Kidney (tissue), 14 donors: ENCODE measurements around the gene XPR1. TPM values are rescaled to one million over a fixed set of nuclear protein-coding genes. Genes with fewer than 3 reads are reported as not detected.
"Not testable (repeated sequence)": the region's sequence is repeated elsewhere in the genome, so short reads cannot be mapped to it uniquely, and the experiment has no call there.

Source experiments
- DNase-seq, 5 donors: peaks; one replicate each; pipeline ENCODE4 v3.0.0-alpha.2; 2013 to 2020
- FAIRE-seq: peaks from 2 replicates; lab custom pipeline; 2012; peaks lifted over from hg19 to GRCh38; lab: Jason Lieb, UNC
- H3K27ac ChIP-seq, 2 donors: one replicate each; pipeline ENCODE4 v1.7.0; 2013; ENCODE audit warnings: low read depth in 2 of 2, low read length in 2 of 2, inconsistent platforms in 1 of 2
- H3K27me3 ChIP-seq: one replicate; pipeline ENCODE4 v1.7.1; 2013; ENCODE audit warnings: low read length, inconsistent platforms; ENCODE audit not compliant: control insufficient read depth, insufficient read depth
- H3K36me3 ChIP-seq, 3 donors: one replicate each; pipeline versions ENCODE4 v1.7.0 to v1.7.1; 2013; ENCODE audit warnings: low read length in 3 of 3, control low read depth in 1 of 3, inconsistent platforms in 1 of 3; ENCODE audit not compliant: insufficient read depth in 3 of 3, control insufficient read depth in 2 of 3
- H3K4me1 ChIP-seq, 3 donors: one replicate each; pipeline versions ENCODE4 v1.7.0 to v1.7.1; 2013; ENCODE audit warnings: low read length in 3 of 3, inconsistent platforms in 1 of 3, low read depth in 1 of 3; ENCODE audit not compliant: control insufficient read depth in 2 of 3, insufficient read depth in 2 of 3
- H3K4me3 ChIP-seq, 3 donors: one replicate each; pipeline versions ENCODE4 v1.7.0 to v1.8.1; 2013; ENCODE audit warnings: low read length in 3 of 3, control low read depth in 1 of 3, inconsistent platforms in 1 of 3
- H3K9ac ChIP-seq, 3 donors: one replicate each; pipeline versions ENCODE4 v1.7.0 to v1.7.1; 2013; ENCODE audit warnings: low read length in 3 of 3, control low read depth in 1 of 3, inconsistent platforms in 1 of 3
- H3K9me3 ChIP-seq, 3 donors: one replicate each; pipeline versions ENCODE4 v1.7.0 to v1.7.1; 2013; ENCODE audit warnings: low read length in 3 of 3, control low read depth in 1 of 3, inconsistent platforms in 1 of 3; ENCODE audit not compliant: control insufficient read depth in 2 of 3, insufficient read depth in 1 of 3
- intact Hi-C: fragments of 100-400 bp; cut with DNase I; formaldehyde crosslinking; loops from one replicate; pipeline ENCODE4 v1.11.1; 2022
- polyA plus RNA-seq: library from polyadenylated mRNA; stranded (reverse); fragments of 350-450 nt; fragmentation: Illumina TruSeq; extraction: RNeasy Lipid Tissue Mini Kit (QIAGEN cat#74804); gene quantifications from one replicate; pipeline ENCODE4 v1.2.3, GENCODE V29; 2014; ENCODE audit warnings: low read depth, low replicate concordance; ENCODE audit not compliant: insufficient read depth
- total RNA-seq: library from RNA; stranded (reverse); fragmentation: NEBNext Ultra II Directional; extraction: Animal tissue kit (Norgen Biotek cat#: 25700); gene quantifications from one replicate; pipeline ENCODE4 v1.2.1, GENCODE V29; 2021
- TF ChIP-seq, protein P1 (sequence below): IDR thresholded peaks from 3 replicates; pipeline ENCODE4 v1.5.1; 2012; ENCODE audit warnings: mild to moderate bottlenecking, moderate library complexity, borderline replicate concordance; ENCODE audit not compliant: insufficient read depth; ENCODE audit errors: extremely low read depth
- donor health status: control.
- donor health status: control.
- donor health status: control.
- donor health status: control.
- donor health status: control.
- donor health status: DM: yes; HTN: yes; CAD: no.
- donor health status: Normal renal cell carcinoma (clear cell type).

Gene XPR1
- total and polyA plus RNA-seq, 2 donors from 2014 or later, result 10.9 to 33.5 TPM

DNA sequence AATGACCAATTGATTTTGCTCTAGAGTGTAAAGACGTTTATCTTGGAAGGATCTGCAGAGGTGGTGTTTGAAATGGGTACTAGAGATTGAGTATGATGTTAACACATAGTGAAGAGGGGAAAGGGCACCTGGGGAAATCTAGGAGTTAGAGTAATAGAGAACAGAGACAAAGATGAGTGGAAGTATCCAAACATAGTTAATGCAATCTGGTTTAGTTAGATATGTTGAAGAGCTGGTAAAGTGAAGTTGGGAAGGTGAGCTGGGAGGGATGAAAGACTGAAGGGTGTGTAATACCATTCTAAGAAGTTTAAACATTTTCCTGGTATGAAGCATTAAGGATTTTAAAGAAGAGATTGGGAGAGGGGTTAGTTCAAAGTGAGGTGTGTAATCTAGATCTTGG lies 11.0 kb downstream of the XPR1 start:
- FAIRE-seq (no peak), DNase-seq (no peak)
- intact Hi-C loops, result no loop called here
- Histone ChIP-seq H3K9ac (no peak overlapping the region), H3K4me3 (no peak overlapping the region), H3K4me1 (peaks cover 0 to 12% (median 4%) of the 10 kb centered on the region in 3 donors), H3K27ac (no peak overlapping the region), H3K36me3 (no peaks in the 10 kb centered on the region), H3K9me3 (no peaks in the 10 kb centered on the region), H3K27me3 (no peaks in the 10 kb centered on the region)
- TF ChIP-seq, protein P1, sequence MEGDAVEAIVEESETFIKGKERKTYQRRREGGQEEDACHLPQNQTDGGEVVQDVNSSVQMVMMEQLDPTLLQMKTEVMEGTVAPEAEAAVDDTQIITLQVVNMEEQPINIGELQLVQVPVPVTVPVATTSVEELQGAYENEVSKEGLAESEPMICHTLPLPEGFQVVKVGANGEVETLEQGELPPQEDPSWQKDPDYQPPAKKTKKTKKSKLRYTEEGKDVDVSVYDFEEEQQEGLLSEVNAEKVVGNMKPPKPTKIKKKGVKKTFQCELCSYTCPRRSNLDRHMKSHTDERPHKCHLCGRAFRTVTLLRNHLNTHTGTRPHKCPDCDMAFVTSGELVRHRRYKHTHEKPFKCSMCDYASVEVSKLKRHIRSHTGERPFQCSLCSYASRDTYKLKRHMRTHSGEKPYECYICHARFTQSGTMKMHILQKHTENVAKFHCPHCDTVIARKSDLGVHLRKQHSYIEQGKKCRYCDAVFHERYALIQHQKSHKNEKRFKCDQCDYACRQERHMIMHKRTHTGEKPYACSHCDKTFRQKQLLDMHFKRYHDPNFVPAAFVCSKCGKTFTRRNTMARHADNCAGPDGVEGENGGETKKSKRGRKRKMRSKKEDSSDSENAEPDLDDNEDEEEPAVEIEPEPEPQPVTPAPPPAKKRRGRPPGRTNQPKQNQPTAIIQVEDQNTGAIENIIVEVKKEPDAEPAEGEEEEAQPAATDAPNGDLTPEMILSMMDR, result no peak

DNA sequence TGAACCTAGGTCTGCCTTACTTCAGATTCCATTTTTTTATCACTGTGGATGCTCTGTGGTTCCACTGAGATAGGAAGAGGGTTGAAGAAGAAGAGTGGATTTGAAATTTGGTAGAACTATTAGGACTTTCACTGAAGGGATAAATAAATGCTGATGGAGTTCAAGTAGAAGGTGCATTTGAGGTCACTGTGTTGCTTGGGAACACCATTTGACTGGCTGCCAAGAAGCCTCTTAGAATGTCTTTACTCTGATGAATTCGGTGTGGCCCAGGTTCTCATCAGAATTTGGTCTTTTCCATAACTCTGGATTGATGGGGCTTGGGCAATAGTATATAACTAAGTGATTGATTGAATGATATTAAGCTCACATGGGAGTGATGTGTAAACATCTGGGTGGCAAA lies 11.9 kb downstream of the XPR1 start:
- FAIRE-seq (no peak), DNase-seq (no peak)
- peaks cover 0 to 12% (median 4%) of the 10 kb centered on the region in 3 donors for H3K4me1 ChIP-seq
- H3K9me3 ChIP-seq, result no peaks in the 10 kb centered on the region
- no peak overlapping the region for H3K9ac ChIP-seq
- no peak overlapping the region for H3K27ac ChIP-seq
- H3K36me3 ChIP-seq, result no peaks in the 10 kb centered on the region
- no peak overlapping the region for H3K4me3 ChIP-seq
- TF ChIP-seq, protein P1, result no peak
- intact Hi-C loops, result no loop called here
- H3K27me3 ChIP-seq, result no peaks in the 10 kb centered on the region

DNA sequence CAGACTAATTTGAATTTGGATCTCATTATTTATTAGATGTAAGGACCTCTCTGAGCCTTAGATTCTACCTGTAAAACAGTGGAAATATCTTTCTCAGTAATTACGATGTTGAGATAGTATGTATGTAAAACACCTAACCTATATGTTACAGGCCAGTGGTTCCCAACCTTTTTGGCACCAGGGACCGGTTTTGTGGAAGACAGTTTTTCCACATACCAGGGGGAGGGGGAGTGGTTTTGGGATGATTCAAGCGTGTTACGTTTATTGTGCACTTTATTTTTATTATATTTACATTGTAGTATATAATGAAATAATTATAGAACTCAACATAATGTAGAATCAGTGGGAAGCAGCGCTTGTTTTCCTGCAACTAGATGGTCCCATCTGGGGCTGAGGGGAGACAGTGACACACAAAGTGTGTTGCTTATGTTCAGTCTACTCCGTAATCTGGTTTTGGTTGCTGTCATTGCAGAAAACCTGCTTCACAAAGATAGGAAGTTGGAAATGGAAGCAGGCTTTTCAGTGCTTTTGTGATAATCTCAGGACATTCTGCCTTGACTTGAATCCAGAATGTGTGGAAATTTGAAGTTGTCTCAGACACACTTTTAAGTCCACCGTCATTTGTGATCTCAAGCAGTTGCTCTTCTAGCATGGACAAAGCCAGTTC lies 12.8 kb downstream of the XPR1 start:
- no peak for DNase-seq
- Histone ChIP-seq H3K4me1 (peaks cover 0 to 12% (median 4%) of the 10 kb centered on the region in 3 donors), H3K9ac (no peak overlapping the region), H3K4me3 (no peak overlapping the region), H3K27ac (no peak overlapping the region), H3K36me3 (no peaks in the 10 kb centered on the region), H3K27me3 (no peaks in the 10 kb centered on the region), H3K9me3 (no peaks in the 10 kb centered on the region)
- TF ChIP-seq, protein P1, result no peak
- FAIRE-seq, result no peak
- intact Hi-C loops, result no loop called here

DNA sequence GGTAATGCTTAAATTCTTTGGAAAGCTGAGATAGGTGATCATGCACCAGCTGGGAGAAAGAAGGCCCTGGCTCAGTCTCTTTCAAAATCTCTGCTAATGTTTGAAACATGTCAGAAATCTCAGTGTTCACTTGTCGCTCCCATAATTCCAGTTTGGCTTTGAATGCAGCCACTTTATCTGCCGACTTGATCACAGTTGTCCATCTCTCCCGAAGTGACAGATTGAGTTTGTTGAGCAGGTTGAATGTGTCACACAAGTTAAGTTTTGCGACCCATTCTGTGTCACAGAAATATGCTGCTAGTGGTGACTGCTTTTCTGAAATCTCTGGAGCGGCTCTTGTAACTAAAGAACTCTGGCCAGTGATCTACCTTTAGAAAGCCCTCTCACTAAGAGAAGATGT lies 13.4 kb downstream of the XPR1 start:
- H3K9ac ChIP-seq, intact Hi-C loops, H3K4me3 ChIP-seq, DNase-seq, H3K27ac ChIP-seq, H3K27me3 ChIP-seq, FAIRE-seq, H3K36me3 ChIP-seq, H3K9me3 ChIP-seq: not testable (repeated sequence)
- peaks cover 0 to 10% (median 4%) of the 10 kb centered on the region in 3 donors for H3K4me1 ChIP-seq
